ENCODE measurements around the gene RTL1. TPM values are rescaled to one million over a fixed set of nuclear protein-coding genes. Genes with fewer than 3 reads are reported as not detected.

The RTL1 gene
- total and polyA plus RNA-seq, 2 of the 8 experiments (the other 6 are each of a cell fraction or from before 2014, with no cell fraction given), result not detected

DNA sequence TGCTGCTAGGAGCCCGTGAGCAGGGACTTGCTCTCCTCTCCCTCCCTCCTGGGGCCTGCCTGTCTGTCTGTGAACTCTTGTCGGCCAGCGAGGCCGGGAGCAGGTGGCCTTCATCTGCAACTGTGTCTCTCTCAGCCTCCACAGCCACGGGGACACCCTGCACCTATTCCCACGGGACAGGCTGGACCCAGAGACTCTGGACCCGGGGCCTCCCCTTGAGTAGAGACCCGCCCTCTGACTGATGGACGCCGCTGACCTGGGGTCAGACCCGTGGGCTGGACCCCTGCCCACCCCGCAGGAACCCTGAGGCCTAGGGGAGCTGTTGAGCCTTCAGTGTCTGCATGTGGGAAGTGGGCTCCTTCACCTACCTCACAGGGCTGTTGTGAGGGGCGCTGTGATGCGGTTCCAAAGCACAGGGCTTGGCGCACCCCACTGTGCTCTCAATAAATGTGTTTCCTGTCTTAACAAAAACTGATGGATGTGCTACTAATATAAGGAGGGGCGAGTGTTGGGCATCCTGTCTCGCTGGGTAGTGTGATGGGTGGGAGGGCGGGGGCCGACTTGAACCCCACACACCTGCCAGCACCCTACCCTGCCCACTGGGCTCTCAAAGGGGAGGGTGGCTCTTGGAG is 42.9 kb downstream of the RTL1 start:
- no peak for DNase-seq (ENCODE audit: low read depth in 1 of 2, low spot score in 2 of 2)
- POLR2A ChIA-PET (ENCODE audit: partially characterized antibody), result no interaction called here

More for the DNA sequence above, 42.9 kb downstream of the RTL1 start:
- CTCF ChIA-PET (ENCODE audit: partially characterized antibody), result interaction anchor here (1.0 to 2.3 kb wide), 3 partner anchors 10 to 41 kb away, joined by 3 to 6 read pairs (median 5); no protein-coding TSS in a partner anchor
- Histone ChIP-seq H4K20me1 (replicated peaks in 1 of 2; ENCODE audit: control insufficient read depth in 1 of 2, insufficient read depth in 2 of 2, low read length in 2 of 2) (no peaks in the 10 kb centered on the region), H3K9ac (replicated peaks in 1 of 4; ENCODE audit: extremely low read depth in 1 of 4, low read depth in 3 of 4, low read length in 3 of 4) (no peak overlapping the region), H3K18ac (ENCODE audit: extremely low read depth, low read length) (no peak overlapping the region), H3K36me3 (ENCODE audit: control insufficient read depth in 2 of 4, insufficient read depth in 4 of 4, low read length in 3 of 4) (no peaks in the 10 kb centered on the region), H3K27me3 (replicated peaks in 1 of 4; ENCODE audit: control insufficient read depth in 3 of 4, extremely low read depth in 1 of 4, insufficient read depth in 3 of 4, low read length in 3 of 4) (no peaks in the 10 kb centered on the region), H3K4me3 (ENCODE audit: extremely low read depth in 1 of 4, insufficient read depth in 2 of 4, low read depth in 3 of 4, low read length in 4 of 4) (no peak overlapping the region), H3K27ac (ENCODE audit: low read depth, low read length) (no peak overlapping the region), H2BK20ac (ENCODE audit: low read length) (no peak overlapping the region), H2BK5ac (ENCODE audit: low read depth, low read length) (no peak overlapping the region), H3K4me1 (replicated peaks in 1 of 4; ENCODE audit: control insufficient read depth in 3 of 4, insufficient read depth in 4 of 4, low read length in 3 of 4) (no peaks in the 10 kb centered on the region; a peak in 2 of 7 replicates), H2AFZ (ENCODE audit: low read length) (no peak overlapping the region), H3K9me3 (ENCODE audit: insufficient read depth in 2 of 2, low read depth in 1 of 2, low read length in 1 of 2) (peaks cover 7 to 14% of the 10 kb centered on the region in 2 experiments; a peak in 3 of 4 replicates), H4K5ac (ENCODE audit: insufficient read length, low read depth, low read length) (no peak overlapping the region), H2BK120ac (replicated peaks; ENCODE audit: low read depth, low read length) (no peak overlapping the region), H3K4me2 (ENCODE audit: insufficient read depth in 1 of 2, low read depth in 2 of 2, low read length in 2 of 2) (no peak overlapping the region), H3K23ac (ENCODE audit: insufficient read length) (no peak overlapping the region), H4K8ac (ENCODE audit: extremely low read depth, insufficient read depth, low read length) (no peak overlapping the region), H3K4ac (replicated peaks; ENCODE audit: insufficient read length, low read depth, low read length) (no peak overlapping the region), H4K91ac (replicated peaks; ENCODE audit: insufficient read length, low read length) (no peak overlapping the region), H3K79me1 (ENCODE audit: low read depth, low read length) (no peaks in the 10 kb centered on the region), H2BK15ac (ENCODE audit: low read length) (no peak overlapping the region), H3K14ac (ENCODE audit: insufficient read length) (no peak overlapping the region), H3K56ac (replicated peaks; ENCODE audit: insufficient read length, low read depth, low read length) (no peak overlapping the region), H2BK12ac (ENCODE audit: low read depth, low read length) (no peak overlapping the region), H3K23me2 (ENCODE audit: low read depth, low read length) (peaks cover 3% of the 10 kb centered on the region; the same call in 1 of the 2 replicates), H3K79me2 (ENCODE audit: control insufficient read depth in 1 of 2, insufficient read depth in 2 of 2, low read length in 2 of 2) (no peaks in the 10 kb centered on the region), H2AK5ac (ENCODE audit: low read depth, low read length) (no peak overlapping the region)
- 86% methylated on average over 17 of the region's 19 CpGs; no CpG with 5 or more reads in 1 of the 2 experiments for WGBS, 2 experiments (ENCODE audit: extremely low coverage in 1 of 2, insufficient coverage in 1 of 2, insufficient read length in 1 of 2, insufficient replicate concordance in 2 of 2, low coverage in 1 of 2, low lambda C conversion rate in 2 of 2, missing lambda C conversion rate in 1 of 2)
- TF ChIP-seq SP4 (IDR thresholded peaks at IDR 0.05; ENCODE audit: low read length) (no peak), SP1 (IDR thresholded peaks at IDR 0.05; ENCODE audit: low read depth, low read length) (no peak), CBX8 (IDR thresholded peaks at IDR 0.05; ENCODE audit: borderline replicate concordance, low read depth, low read length) (no peak), FOSL1 (IDR thresholded peaks at IDR 0.05; ENCODE audit: insufficient read depth, low read depth, low read length) (no peak)
- no peak for FAIRE-seq

Data from H1 (cell line).